Measurements from ENCODE around the gene CNDP2.

- TF ChIP-seq POLR2AphosphoS5 (IDR thresholded peaks at IDR 0.05): peak in 1 of 2 donors; percentile 20
- TF ChIP-seq, protein P1, sequence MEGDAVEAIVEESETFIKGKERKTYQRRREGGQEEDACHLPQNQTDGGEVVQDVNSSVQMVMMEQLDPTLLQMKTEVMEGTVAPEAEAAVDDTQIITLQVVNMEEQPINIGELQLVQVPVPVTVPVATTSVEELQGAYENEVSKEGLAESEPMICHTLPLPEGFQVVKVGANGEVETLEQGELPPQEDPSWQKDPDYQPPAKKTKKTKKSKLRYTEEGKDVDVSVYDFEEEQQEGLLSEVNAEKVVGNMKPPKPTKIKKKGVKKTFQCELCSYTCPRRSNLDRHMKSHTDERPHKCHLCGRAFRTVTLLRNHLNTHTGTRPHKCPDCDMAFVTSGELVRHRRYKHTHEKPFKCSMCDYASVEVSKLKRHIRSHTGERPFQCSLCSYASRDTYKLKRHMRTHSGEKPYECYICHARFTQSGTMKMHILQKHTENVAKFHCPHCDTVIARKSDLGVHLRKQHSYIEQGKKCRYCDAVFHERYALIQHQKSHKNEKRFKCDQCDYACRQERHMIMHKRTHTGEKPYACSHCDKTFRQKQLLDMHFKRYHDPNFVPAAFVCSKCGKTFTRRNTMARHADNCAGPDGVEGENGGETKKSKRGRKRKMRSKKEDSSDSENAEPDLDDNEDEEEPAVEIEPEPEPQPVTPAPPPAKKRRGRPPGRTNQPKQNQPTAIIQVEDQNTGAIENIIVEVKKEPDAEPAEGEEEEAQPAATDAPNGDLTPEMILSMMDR (IDR thresholded peaks at IDR 0.05): no peak
- no peak for TF ChIP-seq POLR2A (IDR thresholded peaks at IDR 0.05; ENCODE audit: low read depth)
- no peak for TF ChIP-seq EP300 (IDR thresholded peaks at IDR 0.05)
These were observed 48.7 kb downstream of the CNDP2 start for GRCh38 chr18:74544898-74545297.
